Lower leg skin (tissue), 4 donors: ENCODE results near the gene ALKBH3. TPM values are rescaled to one million over a fixed set of nuclear protein-coding genes. Genes with fewer than 3 reads are reported as not detected.

Experiments
- DNase-seq, 2 donors: peaks; one replicate each; pipeline ENCODE4 v3.0.0-alpha.2; 2019; ENCODE audit warnings: low spot score in 2 of 2
- H3K4me3 ChIP-seq: fragments of 200-600 bp; sonication (generic); 2 replicates; pipeline ENCODE4 v1.5.1; 2017; ENCODE audit warnings: mild to moderate bottlenecking, low read depth; ENCODE audit not compliant: poor library complexity, severe bottlenecking
- CTCF ChIP-seq, 3 donors: fragments of 450-650 bp; IDR thresholded peaks; one replicate each; pipeline ENCODE4 v1.5.1; 2016; ENCODE audit warnings: antibody characterized with exemption in 3 of 3, mild to moderate bottlenecking in 3 of 3, moderate library complexity in 2 of 3
- POLR2A ChIP-seq, 2 donors: fragments of 450-650 bp; IDR thresholded peaks; one replicate each; pipeline ENCODE4 v1.6.1; 2016 to 2017; ENCODE audit warnings: antibody characterized with exemption in 2 of 2, mild to moderate bottlenecking in 1 of 2, moderate library complexity in 1 of 2
- WGBS, 2 donors: methylation state at CpG; one replicate each; pipeline ENCODE4 v1.1.5; 2018; 5-methylcytosine and 5-hydroxymethylcytosine counted together
- intact Hi-C: fragments of 100-400 bp; cut with DNase I; formaldehyde crosslinking; loops from one replicate; pipeline ENCODE4 v1.15.0; 2023; ENCODE audit warnings: low total_unique reads
- total RNA-seq, 4 donors: library from RNA; depleted of rRNA; stranded (reverse); fragments of >200 nt; gene quantifications; one replicate each; pipeline ENCODE4 v1.1.0, GENCODE V29; 2016

The ALKBH3 gene
- total RNA-seq, 4 donors from 2014 or later = 34.0 to 43.9 (median 39.8) TPM

DNA sequence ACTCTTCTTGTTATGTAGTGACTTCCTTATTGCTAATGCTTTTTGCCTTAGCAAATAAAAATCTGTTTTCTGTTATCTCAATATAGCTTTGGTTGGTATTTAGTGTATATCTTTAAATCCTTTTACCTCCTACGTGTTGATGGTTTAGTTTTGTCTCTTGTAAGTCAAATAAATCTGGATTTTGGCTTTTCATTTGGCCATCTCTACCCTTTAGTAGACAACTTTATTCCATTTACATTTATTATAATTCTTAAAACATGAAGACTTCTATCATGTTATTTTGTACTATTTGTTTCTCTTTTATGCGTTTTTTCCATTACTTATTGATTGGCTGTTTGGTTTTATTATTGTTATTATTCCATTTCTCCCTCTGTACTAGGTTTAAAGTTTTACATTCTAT is 19.5 kb upstream of the ALKBH3 start:
- no peak for DNase-seq
- H3K4me3 ChIP-seq = no peak overlapping the region
- WGBS, 2 donors = 79 to 88% methylated on average over 2 of the region's 2 CpGs
- intact Hi-C loops = no loop called here
- TF ChIP-seq POLR2A (IDR thresholded peaks at IDR 0.05) (no peak), CTCF (IDR thresholded peaks at IDR 0.05) (no peak)

DNA sequence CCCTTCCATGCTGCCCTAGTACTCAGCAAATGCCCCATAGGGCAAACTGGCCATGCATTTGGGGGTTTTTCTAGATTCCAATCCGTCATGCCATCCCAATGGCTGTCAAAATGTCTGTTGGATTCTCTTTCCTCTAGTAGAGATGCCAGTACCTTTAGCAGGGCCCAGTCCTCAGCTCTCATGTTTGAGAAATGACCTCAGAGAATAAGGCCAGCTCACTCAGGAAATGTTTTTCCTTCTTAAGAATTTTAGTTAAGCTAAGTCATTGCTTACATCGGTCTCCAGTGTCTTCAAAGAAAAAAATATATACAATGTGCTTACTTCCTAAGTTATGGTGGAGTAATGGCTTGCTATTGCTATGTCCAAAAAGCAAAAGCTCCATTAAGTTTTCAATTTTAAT is 14.1 kb upstream of the ALKBH3 start:
- no peak overlapping the region for H3K4me3 ChIP-seq
- WGBS, 2 donors = 82 to 85% methylated on average over 2 of the region's 2 CpGs
- intact Hi-C loops = no loop called here
- DNase-seq = no peak
- no peak for TF ChIP-seq POLR2A (IDR thresholded peaks at IDR 0.05)
- no peak for TF ChIP-seq CTCF (IDR thresholded peaks at IDR 0.05)

GRCh38 chr11:43866969-43867368 is 13.7 kb upstream of the ALKBH3 start:
- no peak overlapping the region for H3K4me3 ChIP-seq
- intact Hi-C loops = no loop called here
- DNase-seq = no peak
- no peak for TF ChIP-seq POLR2A (IDR thresholded peaks at IDR 0.05)

DNA sequence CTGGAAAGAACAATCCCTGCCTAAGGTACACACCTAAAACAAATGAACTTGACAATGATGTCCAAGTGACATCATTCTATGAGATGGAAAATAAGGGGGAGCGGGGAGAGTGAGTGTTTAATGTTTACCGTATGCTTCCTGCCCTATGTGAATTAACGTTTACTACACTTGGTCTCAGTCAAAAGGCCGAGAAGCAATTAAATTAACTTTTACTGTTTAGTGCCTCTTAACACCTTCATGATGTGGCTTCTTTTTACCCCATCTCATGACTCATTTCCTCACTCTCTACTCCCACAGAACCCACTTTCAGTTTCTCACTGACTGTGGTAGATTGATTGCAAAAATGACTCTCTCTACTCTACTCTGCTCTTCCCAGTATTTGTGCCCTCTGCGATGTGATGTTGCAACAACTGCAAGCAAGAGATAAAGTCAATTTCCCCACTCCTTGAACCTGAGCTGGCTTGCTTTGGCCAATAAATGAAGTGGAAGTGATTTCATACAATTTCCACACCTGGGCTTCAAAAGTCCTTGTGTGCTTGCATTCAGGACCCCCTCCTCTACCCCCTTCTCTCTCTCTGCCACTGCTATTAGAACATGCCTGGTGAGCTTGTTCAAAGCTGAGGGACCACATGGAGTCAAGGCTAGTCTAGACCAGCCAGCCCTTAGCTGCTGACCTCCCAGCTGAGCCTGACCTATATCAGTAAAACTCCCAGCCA is 11.6 kb upstream of the ALKBH3 start:
- WGBS, 2 donors = 34 to 37% methylated on average over 5 of the region's 5 CpGs
- no peak for DNase-seq
- TF ChIP-seq POLR2A (IDR thresholded peaks at IDR 0.05) (no peak), CTCF (IDR thresholded peaks at IDR 0.05) (no peak)
- intact Hi-C loops = no loop called here
- no peak overlapping the region for H3K4me3 ChIP-seq

- no peak overlapping the region for H3K4me3 ChIP-seq
- no peak for TF ChIP-seq CTCF (IDR thresholded peaks at IDR 0.05)
- no peak for TF ChIP-seq POLR2A (IDR thresholded peaks at IDR 0.05)
- intact Hi-C loops = no loop called here
- no peak for DNase-seq
- WGBS, 2 donors = 79 to 90% methylated on average over 2 of the region's 2 CpGs
These were observed 9.6 kb upstream of the ALKBH3 start for GRCh38 chr11:43871051-43871450.

- no peak for DNase-seq
- H3K4me3 ChIP-seq = no peak overlapping the region
- TF ChIP-seq CTCF (IDR thresholded peaks at IDR 0.05) = no peak
- intact Hi-C loops = no loop called here
- 75 to 85% methylated on average over 7 of the region's 7 CpGs for WGBS, 2 donors
These were observed 7.6 kb upstream of the ALKBH3 start for GRCh38 chr11:43872995-43873394.
